Measurements from ENCODE around the gene PTPRD. TPM values are rescaled to one million over a fixed set of nuclear protein-coding genes. Genes with fewer than 3 reads are reported as not detected.
A peak's percentile ranks its signal among the peaks of the same experiment; 100 is the strongest.

The PTPRD gene
- total RNA-seq, 3 donors from 2014 or later (not counting 1 experiment from before 2014, with no cell fraction given) = 0.05 to 0.68 TPM; not detected in 1

GRCh38 chr9:8856396-8857067 is 1756.3 kb downstream of the PTPRD start:
- intact Hi-C loops (cut with micrococcal nuclease) = no loop called here
- Histone ChIP-seq H3K36me3 (ENCODE audit: control insufficient read depth, insufficient read depth, low read length) (no peaks in the 10 kb centered on the region), H3K27ac (ENCODE audit: low read length) (no peak overlapping the region), H3K4me1 (ENCODE audit: control insufficient read depth, insufficient read depth, low read length) (peaks cover 12% of the 10 kb centered on the region), H3K4me3 (ENCODE audit: low read length) (no peak overlapping the region), H3K27me3 (ENCODE audit: control insufficient read depth, insufficient read depth, low read length) (peaks cover 25% of the 10 kb centered on the region), H3K9me3 (ENCODE audit: control insufficient read depth, insufficient read depth, low read length) (no peaks in the 10 kb centered on the region)
- Mint-ChIP-seq H3K27ac (no peak overlapping the region), H3K4me3 (peak overlapping the region; percentile 7), H3K4me1 (peaks cover 4 to 8% of the 10 kb centered on the region in 2 donors), H3K36me3 (no peaks in the 10 kb centered on the region), H3K9me3 (no peaks in the 10 kb centered on the region), H3K27me3 (ENCODE audit: low read depth in 2 of 2) (peaks cover 25 to 43% of the 10 kb centered on the region in 2 donors)
- TF ChIP-seq, protein P1, sequence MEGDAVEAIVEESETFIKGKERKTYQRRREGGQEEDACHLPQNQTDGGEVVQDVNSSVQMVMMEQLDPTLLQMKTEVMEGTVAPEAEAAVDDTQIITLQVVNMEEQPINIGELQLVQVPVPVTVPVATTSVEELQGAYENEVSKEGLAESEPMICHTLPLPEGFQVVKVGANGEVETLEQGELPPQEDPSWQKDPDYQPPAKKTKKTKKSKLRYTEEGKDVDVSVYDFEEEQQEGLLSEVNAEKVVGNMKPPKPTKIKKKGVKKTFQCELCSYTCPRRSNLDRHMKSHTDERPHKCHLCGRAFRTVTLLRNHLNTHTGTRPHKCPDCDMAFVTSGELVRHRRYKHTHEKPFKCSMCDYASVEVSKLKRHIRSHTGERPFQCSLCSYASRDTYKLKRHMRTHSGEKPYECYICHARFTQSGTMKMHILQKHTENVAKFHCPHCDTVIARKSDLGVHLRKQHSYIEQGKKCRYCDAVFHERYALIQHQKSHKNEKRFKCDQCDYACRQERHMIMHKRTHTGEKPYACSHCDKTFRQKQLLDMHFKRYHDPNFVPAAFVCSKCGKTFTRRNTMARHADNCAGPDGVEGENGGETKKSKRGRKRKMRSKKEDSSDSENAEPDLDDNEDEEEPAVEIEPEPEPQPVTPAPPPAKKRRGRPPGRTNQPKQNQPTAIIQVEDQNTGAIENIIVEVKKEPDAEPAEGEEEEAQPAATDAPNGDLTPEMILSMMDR (IDR thresholded peaks at IDR 0.05) = no peak
- ATAC-seq = no peak
- WGBS (ENCODE audit: insufficient coverage) = 32% methylated on average over 8 of the region's 9 CpGs
- DNase-seq = no peak

DNA sequence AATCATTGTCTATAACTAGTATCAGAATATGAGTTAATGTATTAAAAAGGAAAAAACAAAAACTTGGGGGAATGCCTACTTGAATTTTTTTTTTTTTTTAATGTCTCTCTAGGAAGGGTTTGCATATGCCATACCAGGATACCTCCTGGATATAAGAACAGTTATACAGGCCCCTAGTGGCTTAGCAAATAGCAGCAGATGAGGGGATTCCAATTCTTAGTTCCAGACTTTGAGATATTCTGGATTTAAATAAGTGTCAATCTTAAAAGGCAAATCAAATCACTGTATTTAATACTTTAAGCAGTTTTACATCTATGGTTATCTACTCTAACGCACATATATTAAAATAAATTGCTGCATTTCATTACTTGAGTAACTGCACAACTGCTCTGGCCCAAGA is 1757.8 kb downstream of the PTPRD start:
- intact Hi-C loops (cut with micrococcal nuclease) = no loop called here
- Histone ChIP-seq H3K4me3 (ENCODE audit: low read length) (no peak overlapping the region), H3K36me3 (ENCODE audit: control insufficient read depth, insufficient read depth, low read length) (no peaks in the 10 kb centered on the region), H3K4me1 (ENCODE audit: control insufficient read depth, insufficient read depth, low read length) (peaks cover 12% of the 10 kb centered on the region), H3K9me3 (ENCODE audit: control insufficient read depth, insufficient read depth, low read length) (no peaks in the 10 kb centered on the region), H3K27ac (ENCODE audit: low read length) (no peak overlapping the region), H3K27me3 (ENCODE audit: control insufficient read depth, insufficient read depth, low read length) (peaks cover 25% of the 10 kb centered on the region)
- TF ChIP-seq, protein P1 (IDR thresholded peaks at IDR 0.05) = no peak
- Mint-ChIP-seq H3K27me3 (ENCODE audit: low read depth in 2 of 2) (peaks cover 25 to 39% of the 10 kb centered on the region in 2 donors), H3K36me3 (no peaks in the 10 kb centered on the region), H3K27ac (no peak overlapping the region), H3K9me3 (no peaks in the 10 kb centered on the region), H3K4me1 (peaks cover under 1 to 8% of the 10 kb centered on the region in 2 donors), H3K4me3 (no peak overlapping the region)
- WGBS (ENCODE audit: insufficient coverage) = 92% methylated on average over 1 of the region's 1 CpG
- ATAC-seq (no peak), DNase-seq (no peak)

DNA sequence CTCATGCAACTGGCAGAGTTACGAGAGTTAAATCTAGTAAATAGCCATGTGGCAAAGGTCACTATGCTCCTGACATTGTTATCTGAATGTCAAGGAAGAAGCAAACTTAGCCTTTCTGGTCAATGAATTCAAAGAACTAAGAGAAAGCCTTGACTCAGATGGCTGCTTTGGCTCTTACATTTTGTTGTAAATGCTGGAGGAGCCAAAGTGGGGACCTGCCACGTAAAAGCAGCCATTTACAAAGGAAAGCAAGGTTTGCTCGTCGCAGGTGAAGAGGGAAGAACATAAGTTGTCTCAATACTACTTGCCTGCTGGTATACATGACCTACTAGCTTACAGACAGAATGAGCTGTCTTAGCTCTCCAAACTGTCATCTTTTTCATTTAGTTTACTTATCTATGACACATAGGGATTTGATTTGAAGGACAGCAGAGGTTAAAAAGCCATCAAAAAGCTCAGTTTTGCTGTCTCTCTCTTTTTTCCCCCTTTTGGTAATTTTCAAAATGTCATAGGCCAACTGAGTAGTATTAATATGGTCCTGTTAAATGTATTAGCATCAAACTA is 1760.4 kb downstream of the PTPRD start:
- intact Hi-C loops (cut with micrococcal nuclease) = no loop called here
- H3K36me3 ChIP-seq (ENCODE audit: control insufficient read depth, insufficient read depth, low read length) = no peaks in the 10 kb centered on the region
- DNase-seq = no peak
- H3K27me3 ChIP-seq (ENCODE audit: control insufficient read depth, insufficient read depth, low read length) = peaks cover 18% of the 10 kb centered on the region
- Mint-ChIP-seq H3K36me3 (no peaks in the 10 kb centered on the region), H3K27ac (no peak overlapping the region), H3K4me1 (peaks cover 0 to 8% of the 10 kb centered on the region in 2 donors), H3K27me3 (ENCODE audit: low read depth in 2 of 2) (peaks cover 11 to 21% of the 10 kb centered on the region in 2 donors), H3K9me3 (peaks cover 0 to 2% of the 10 kb centered on the region in 2 donors), H3K4me3 (no peak overlapping the region)
- WGBS (ENCODE audit: insufficient coverage) = 92% methylated on average over 4 of the region's 4 CpGs
- ATAC-seq = no peak
- H3K27ac ChIP-seq (ENCODE audit: low read length) = no peak overlapping the region
- H3K4me1 ChIP-seq (ENCODE audit: control insufficient read depth, insufficient read depth, low read length) = peaks cover 6% of the 10 kb centered on the region
- no peak overlapping the region for H3K4me3 ChIP-seq (ENCODE audit: low read length)
- TF ChIP-seq, protein P1 (IDR thresholded peaks at IDR 0.05) = no peak
- no peaks in the 10 kb centered on the region for H3K9me3 ChIP-seq (ENCODE audit: control insufficient read depth, insufficient read depth, low read length)
